ENCODE data around the gene SPATC1L. TPM values are rescaled to one million over a fixed set of nuclear protein-coding genes. Genes with fewer than 3 reads are reported as not detected.
A peak's percentile ranks its signal among the peaks of the same experiment; 100 is the strongest.

Gene SPATC1L
- 29.5 TPM for polyA plus RNA-seq (2012; ENCODE audit: insufficient read depth, insufficient read length, low read depth)

DNA sequence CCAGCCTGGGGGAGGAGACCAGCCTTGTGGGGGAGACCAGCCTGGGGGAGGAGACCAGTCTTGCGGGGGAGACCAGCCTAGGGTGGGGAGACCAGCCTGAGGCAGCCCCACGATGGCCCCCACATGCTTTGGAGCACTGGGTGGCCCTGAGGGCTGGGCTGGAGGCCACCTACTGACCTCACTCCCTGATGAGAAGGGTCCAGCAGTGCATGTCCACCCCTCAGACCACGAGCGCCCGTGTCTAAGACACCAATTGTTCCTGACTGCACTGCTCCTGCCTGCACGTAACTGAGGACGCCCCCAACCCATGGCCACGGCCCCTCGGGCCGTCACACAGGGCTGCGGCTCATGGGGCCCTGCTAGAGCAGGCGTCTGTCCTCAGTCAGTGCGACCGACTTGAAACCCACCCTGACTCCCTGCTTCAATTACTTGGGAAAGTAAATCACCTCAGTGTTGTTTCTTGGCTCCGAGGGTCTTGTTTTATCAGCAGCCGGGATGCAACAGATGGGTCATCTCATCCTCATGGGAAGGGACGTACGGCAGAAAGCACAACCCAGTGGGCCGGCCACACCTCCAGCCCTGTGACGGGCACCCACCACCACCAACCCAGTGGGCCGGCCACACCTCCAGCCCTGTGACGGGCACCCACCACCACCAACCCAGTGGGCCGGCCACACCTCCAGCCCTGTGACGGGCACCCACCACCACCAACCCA, at the start of gene SPATC1L:
Gene SPATC1L (minus strand): TSS at position 550 of the 715 bp plus-strand sequence. CDS start 1,643 bp downstream, outside the sequence.
- Histone ChIP-seq H3K4me3 (ENCODE audit: low read depth, low read length) (peak within 1 kb of the TSS; percentile 96), H3K36me3 (no peaks in the 10 kb centered on the region), H3K9me3 (no peaks in the 10 kb centered on the region), H3K27me3 (no peaks in the 10 kb centered on the region), H3K4me1 (peaks cover 14% of the 10 kb centered on the region)
- peak; percentile 77 for DNase-seq
- TF ChIP-seq, protein P1, sequence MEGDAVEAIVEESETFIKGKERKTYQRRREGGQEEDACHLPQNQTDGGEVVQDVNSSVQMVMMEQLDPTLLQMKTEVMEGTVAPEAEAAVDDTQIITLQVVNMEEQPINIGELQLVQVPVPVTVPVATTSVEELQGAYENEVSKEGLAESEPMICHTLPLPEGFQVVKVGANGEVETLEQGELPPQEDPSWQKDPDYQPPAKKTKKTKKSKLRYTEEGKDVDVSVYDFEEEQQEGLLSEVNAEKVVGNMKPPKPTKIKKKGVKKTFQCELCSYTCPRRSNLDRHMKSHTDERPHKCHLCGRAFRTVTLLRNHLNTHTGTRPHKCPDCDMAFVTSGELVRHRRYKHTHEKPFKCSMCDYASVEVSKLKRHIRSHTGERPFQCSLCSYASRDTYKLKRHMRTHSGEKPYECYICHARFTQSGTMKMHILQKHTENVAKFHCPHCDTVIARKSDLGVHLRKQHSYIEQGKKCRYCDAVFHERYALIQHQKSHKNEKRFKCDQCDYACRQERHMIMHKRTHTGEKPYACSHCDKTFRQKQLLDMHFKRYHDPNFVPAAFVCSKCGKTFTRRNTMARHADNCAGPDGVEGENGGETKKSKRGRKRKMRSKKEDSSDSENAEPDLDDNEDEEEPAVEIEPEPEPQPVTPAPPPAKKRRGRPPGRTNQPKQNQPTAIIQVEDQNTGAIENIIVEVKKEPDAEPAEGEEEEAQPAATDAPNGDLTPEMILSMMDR (IDR thresholded peaks at IDR 0.05; ENCODE audit: low read depth, low read length): no peak

GRCh38 chr21:46229923-46230260, 45.6 kb upstream of the SPATC1L start:
- Histone ChIP-seq H3K27me3 (no peaks in the 10 kb centered on the region), H3K4me3 (ENCODE audit: low read depth, low read length) (peak overlapping the region; percentile 75), H3K9me3 (no peaks in the 10 kb centered on the region; the same call in 1 of the 2 replicates), H3K4me1 (no peaks in the 10 kb centered on the region; the same call in 1 of the 2 replicates), H3K36me3 (peaks cover 45% of the 10 kb centered on the region)
- no peak for DNase-seq
- TF ChIP-seq, protein P1 (IDR thresholded peaks at IDR 0.05; ENCODE audit: low read depth, low read length): no peak

GRCh38 chr21:46229133-46229922, 45.1 kb upstream of the SPATC1L start:
- Histone ChIP-seq H3K36me3 (peaks cover 40% of the 10 kb centered on the region), H3K4me3 (ENCODE audit: low read depth, low read length) (peak overlapping the region; percentile 75), H3K9me3 (no peaks in the 10 kb centered on the region; the same call in 1 of the 2 replicates), H3K4me1 (no peaks in the 10 kb centered on the region; the same call in 1 of the 2 replicates), H3K27me3 (no peaks in the 10 kb centered on the region)
- TF ChIP-seq, protein P1 (IDR thresholded peaks at IDR 0.05; ENCODE audit: low read depth, low read length): peak; percentile 53
- DNase-seq: peak; percentile 74

DNA sequence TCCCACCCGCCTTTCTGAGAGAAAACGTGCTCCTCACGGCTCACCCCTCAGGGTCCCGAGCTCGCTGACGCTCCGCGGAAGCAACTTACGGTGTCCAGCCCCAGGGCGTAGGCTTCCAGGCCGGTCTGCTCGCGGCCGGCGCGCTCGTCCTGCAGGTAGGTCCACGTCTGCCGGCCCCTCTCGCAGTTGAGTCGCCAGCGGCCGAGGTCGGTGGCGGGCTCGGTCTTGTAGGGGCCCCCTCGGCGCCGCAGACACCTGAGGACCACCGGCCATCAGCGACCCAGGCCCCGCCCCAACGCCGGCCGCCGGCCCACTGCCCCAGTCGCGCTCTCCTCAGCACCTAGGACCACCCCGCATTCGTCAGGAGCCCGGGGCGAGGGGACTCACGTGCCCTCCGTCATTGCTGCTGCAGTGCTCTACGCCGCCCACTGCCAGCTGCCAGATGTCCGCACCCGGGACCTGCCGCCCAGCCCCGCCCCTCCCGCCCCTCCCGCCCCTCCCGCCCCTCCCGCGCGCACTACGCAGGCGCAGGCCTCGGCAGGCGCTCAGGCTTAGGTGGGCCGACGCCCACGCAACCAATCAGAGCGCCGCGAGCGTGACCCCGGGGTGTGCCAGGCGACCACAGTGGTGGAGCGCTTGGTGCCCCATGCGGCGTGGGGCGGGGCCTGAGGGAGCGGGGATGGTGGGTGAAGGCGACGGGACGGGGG, 44.2 kb upstream of the SPATC1L start, which contains the start of gene LSS:
Gene LSS (minus strand): TSS at position 430 of the 707 bp plus-strand sequence. CDS start 29 bp downstream, at position 401.
- TF ChIP-seq, protein P1 (IDR thresholded peaks at IDR 0.05; ENCODE audit: low read depth, low read length): no peak
- Histone ChIP-seq H3K4me3 (ENCODE audit: low read depth, low read length) (peak within 1 kb of the TSS; percentile 94), H3K4me1 (no peaks in the 10 kb centered on the region; the same call in 1 of the 2 replicates), H3K36me3 (peaks cover 32% of the 10 kb centered on the region), H3K9me3 (no peaks in the 10 kb centered on the region; the same call in 1 of the 2 replicates), H3K27me3 (no peaks in the 10 kb centered on the region)
- peak; percentile 100 for DNase-seq

GRCh38 chr21:46227811-46228344, 43.6 kb upstream of the SPATC1L start:
- TF ChIP-seq, protein P1 (IDR thresholded peaks at IDR 0.05; ENCODE audit: low read depth, low read length): no peak

More at GRCh38 chr21:46227811-46228344, 43.6 kb upstream of the SPATC1L start:
- Histone ChIP-seq H3K27me3 (no peaks in the 10 kb centered on the region), H3K36me3 (peaks cover 26% of the 10 kb centered on the region), H3K4me3 (ENCODE audit: low read depth, low read length) (peak overlapping the region; percentile 94), H3K4me1 (no peaks in the 10 kb centered on the region; the same call in 1 of the 2 replicates), H3K9me3 (no peaks in the 10 kb centered on the region; the same call in 1 of the 2 replicates)
- DNase-seq: no peak
